NCI-H1092 (cell line): Measurements from ENCODE around the gene ARHGAP10.
A peak's percentile ranks its signal among the peaks of the same experiment; 100 is the strongest.

ENCODE experiments used
- DNase-seq: peaks from one replicate; lab custom pipeline; 2025; lab: John Stamatoyannopoulos, UW

ARHGAP10 gene

GRCh38 chr4:147732518-147733235 lies 789 bp downstream of the ARHGAP10 start:
- peak; percentile 5 for DNase-seq

- no peak for DNase-seq
Observed at GRCh38 chr4:147733716-147734344, 1.9 kb downstream of the ARHGAP10 start.

GRCh38 chr4:147734496-147734895 lies 2.6 kb downstream of the ARHGAP10 start:
- DNase-seq = no peak

GRCh38 chr4:147735413-147736301 lies 3.8 kb downstream of the ARHGAP10 start:
- no peak for DNase-seq

- no peak for DNase-seq
Observed at GRCh38 chr4:147736458-147736857, 4.6 kb downstream of the ARHGAP10 start.

- no peak for DNase-seq
Observed at GRCh38 chr4:147737623-147738022, 5.7 kb downstream of the ARHGAP10 start.

- DNase-seq = no peak
Observed at GRCh38 chr4:147739239-147739823, 7.4 kb downstream of the ARHGAP10 start.

GRCh38 chr4:147740176-147740575 lies 8.3 kb downstream of the ARHGAP10 start:
- DNase-seq = no peak

GRCh38 chr4:147741190-147741788 lies 9.4 kb downstream of the ARHGAP10 start:
- DNase-seq = no peak

- DNase-seq = no peak
Observed at GRCh38 chr4:147747787-147748454, 16.0 kb downstream of the ARHGAP10 start.

GRCh38 chr4:147749811-147750321 lies 18.0 kb downstream of the ARHGAP10 start:
- DNase-seq = peak; percentile 17

- DNase-seq = no peak
Observed at GRCh38 chr4:147753047-147753446, 21.2 kb downstream of the ARHGAP10 start.

GRCh38 chr4:147754037-147754445 lies 22.2 kb downstream of the ARHGAP10 start:
- DNase-seq = no peak

- no peak for DNase-seq
Observed at GRCh38 chr4:147755561-147756295, 23.8 kb downstream of the ARHGAP10 start.

- DNase-seq = no peak
Observed at GRCh38 chr4:147756417-147756816, 24.5 kb downstream of the ARHGAP10 start.

GRCh38 chr4:147760176-147760575 lies 28.3 kb downstream of the ARHGAP10 start:
- peak; percentile 15 for DNase-seq

GRCh38 chr4:147760695-147761094 lies 28.8 kb downstream of the ARHGAP10 start:
- no peak for DNase-seq

- no peak for DNase-seq
Observed at GRCh38 chr4:147761218-147761883, 29.5 kb downstream of the ARHGAP10 start.

GRCh38 chr4:147764337-147764736 lies 32.4 kb downstream of the ARHGAP10 start:
- DNase-seq = no peak

GRCh38 chr4:147765121-147765529 lies 33.2 kb downstream of the ARHGAP10 start:
- no peak for DNase-seq
